Measurements from ENCODE around the gene MCAM. TPM values are rescaled to one million over a fixed set of nuclear protein-coding genes. Genes with fewer than 3 reads are reported as not detected.

MCAM gene
- total and polyA plus RNA-seq, 8 donors: 59.5 to 149 (median 114) TPM

GRCh38 chr11:119314726-119315125, 2.2 kb downstream of the MCAM start:
- no peak for DNase-seq
- no peak for ATAC-seq
- intact Hi-C loops (cut with DNase I): no loop called here
- Histone ChIP-seq H3K27ac (no peak overlapping the region), H3K9me3 (no peaks in the 10 kb centered on the region), H3K4me1 (peaks cover 15 to 54% of the 10 kb centered on the region in 2 donors), H3K36me3 (peaks cover 0 to 20% of the 10 kb centered on the region in 2 donors), H3K4me3 (peak overlapping the region; percentile 36 to 45), H3K27me3 (peaks cover 26 to 60% of the 10 kb centered on the region in 2 donors)
- TF ChIP-seq CTCF (IDR thresholded peaks at IDR 0.05): no peak

- TF ChIP-seq CTCF (IDR thresholded peaks at IDR 0.05): no peak
- H3K27me3 ChIP-seq: peaks cover 8 to 19% of the 10 kb centered on the region in 2 donors
- H3K27ac ChIP-seq: no peak overlapping the region
- no peak for DNase-seq
- ATAC-seq: no peak
- intact Hi-C loops (cut with DNase I): no loop called here
- peaks cover 0 to 57% of the 10 kb centered on the region in 2 donors for H3K36me3 ChIP-seq
- no peaks in the 10 kb centered on the region for H3K9me3 ChIP-seq
- no peak overlapping the region for H3K4me3 ChIP-seq
- H3K4me1 ChIP-seq: peaks cover 0 to 16% of the 10 kb centered on the region in 2 donors
These were observed 6.3 kb downstream of the MCAM start for GRCh38 chr11:119310682-119311052.

- Histone ChIP-seq H3K27ac (no peak overlapping the region), H3K4me3 (no peak overlapping the region), H3K9me3 (no peaks in the 10 kb centered on the region), H3K27me3 (peaks cover 2 to 14% of the 10 kb centered on the region in 2 donors), H3K4me1 (peaks cover 0 to 11% of the 10 kb centered on the region in 2 donors), H3K36me3 (peaks cover 0 to 63% of the 10 kb centered on the region in 2 donors)
- intact Hi-C loops (cut with DNase I): no loop called here
- DNase-seq (no peak), ATAC-seq (no peak)
- no peak for TF ChIP-seq CTCF (IDR thresholded peaks at IDR 0.05)
These were observed 6.8 kb downstream of the MCAM start for GRCh38 chr11:119309953-119310681.

- Histone ChIP-seq H3K4me3 (no peak overlapping the region), H3K36me3 (peaks cover 0 to 70% of the 10 kb centered on the region in 2 donors), H3K27me3 (peaks cover 0 to 7% of the 10 kb centered on the region in 2 donors), H3K9me3 (no peaks in the 10 kb centered on the region), H3K27ac (no peak overlapping the region), H3K4me1 (peaks cover 0 to 4% of the 10 kb centered on the region in 2 donors)
- ATAC-seq (no peak), DNase-seq (no peak)
- intact Hi-C loops (cut with DNase I): no loop called here
- TF ChIP-seq CTCF (IDR thresholded peaks at IDR 0.05): no peak
These were observed 7.5 kb downstream of the MCAM start for GRCh38 chr11:119309411-119309810.

GRCh38 chr11:119307974-119308373, 9.0 kb downstream of the MCAM start:
- DNase-seq (no peak), ATAC-seq (no peak)
- Histone ChIP-seq H3K36me3 (peaks cover 0 to 84% of the 10 kb centered on the region in 2 donors), H3K27ac (no peak overlapping the region), H3K4me3 (no peak overlapping the region), H3K9me3 (no peaks in the 10 kb centered on the region), H3K27me3 (no peaks in the 10 kb centered on the region), H3K4me1 (peaks cover 0 to 4% of the 10 kb centered on the region in 2 donors)
- intact Hi-C loops (cut with DNase I): no loop called here
- TF ChIP-seq CTCF (IDR thresholded peaks at IDR 0.05): no peak

All from left lung (tissue), 10 donors.